WTC11 (cell line): ENCODE data around the gene CSTPP1.

ENCODE experiments used
- CBFB ChIP-seq: sonication (generic); formaldehyde crosslinking; IDR thresholded peaks from 2 replicates; pipeline ENCODE4 v1.8.1; 2022; ENCODE audit warnings: mild to moderate bottlenecking, low read depth, missing genetic modification reagents
- CREB1 ChIP-seq: sonication (generic); formaldehyde crosslinking; IDR thresholded peaks from 2 replicates; pipeline ENCODE4 v1.8.0; 2023; ENCODE audit warnings: mild to moderate bottlenecking, missing genetic modification reagents
- CTCF ChIP-seq: fragments of 200-600 bp; IDR thresholded peaks from 2 replicates; pipeline ENCODE4 v1.8.0; 2022; ENCODE audit warnings: antibody characterized with exemption
- ESRRA ChIP-seq: sonication (generic); formaldehyde crosslinking; IDR thresholded peaks from 2 replicates; pipeline ENCODE4 v1.8.1; 2022; ENCODE audit warnings: mild to moderate bottlenecking, missing genetic modification reagents, borderline replicate concordance
- MAX ChIP-seq: sonication (generic); formaldehyde crosslinking; IDR thresholded peaks from 2 replicates; pipeline ENCODE4 v1.8.0; 2022; ENCODE audit warnings: mild to moderate bottlenecking, missing genetic modification reagents
- NFYB ChIP-seq: sonication (generic); formaldehyde crosslinking; conservative IDR thresholded peaks from 2 replicates; pipeline ENCODE4 v1.8.0; 2022; ENCODE audit warnings: low read depth, missing genetic modification reagents
- NR2C2 ChIP-seq: sonication (generic); formaldehyde crosslinking; IDR thresholded peaks from 2 replicates; pipeline ENCODE4 v1.8.0; 2022; ENCODE audit warnings: mild to moderate bottlenecking, missing genetic modification reagents
- RELA ChIP-seq: sonication (generic); formaldehyde crosslinking; IDR thresholded peaks from 2 replicates; pipeline ENCODE4 v1.8.1; 2022; ENCODE audit warnings: missing genetic modification reagents, mild to moderate bottlenecking, borderline replicate concordance
- STAT6 ChIP-seq: sonication (generic); formaldehyde crosslinking; conservative IDR thresholded peaks from 2 replicates; pipeline ENCODE4 v1.8.1; 2023; ENCODE audit warnings: mild to moderate bottlenecking, low read depth, missing genetic modification reagents, moderate library complexity
- USF2 ChIP-seq: sonication (generic); formaldehyde crosslinking; IDR thresholded peaks from 2 replicates; pipeline ENCODE4 v1.8.1; 2023; ENCODE audit warnings: mild to moderate bottlenecking, missing genetic modification reagents, moderate library complexity
- ZBTB21 ChIP-seq: sonication (generic); formaldehyde crosslinking; IDR thresholded peaks from 2 replicates; pipeline ENCODE4 v1.8.1; 2023; ENCODE audit warnings: mild to moderate bottlenecking, missing genetic modification reagents, borderline replicate concordance
- ZNF219 ChIP-seq: sonication (generic); formaldehyde crosslinking; IDR thresholded peaks from 2 replicates; pipeline ENCODE4 v1.8.0; 2023; ENCODE audit warnings: missing genetic modification reagents, mild to moderate bottlenecking, borderline replicate concordance
- ZNF281 ChIP-seq: sonication (generic); formaldehyde crosslinking; IDR thresholded peaks from 2 replicates; pipeline ENCODE4 v1.8.0; 2023; ENCODE audit warnings: mild to moderate bottlenecking, missing genetic modification reagents

- TF ChIP-seq USF2 (CRISPR knock-in tag) (no peak), CTCF (no peak), MAX (CRISPR knock-in tag) (no peak), NR2C2 (CRISPR knock-in tag) (no peak), CREB1 (no peak), ZNF219 (CRISPR knock-in tag) (no peak), STAT6 (CRISPR knock-in tag) (no peak), NFYB (no peak), RELA (CRISPR knock-in tag) (no peak), ZNF281 (CRISPR knock-in tag) (no peak), CBFB (no peak), ESRRA (CRISPR knock-in tag) (no peak), ZBTB21 (CRISPR knock-in tag) (no peak)
Measured at GRCh38 chr11:47002390-47002789, 65.8 kb downstream of the CSTPP1 start.
